ENCODE measurements around the gene UBR3.
"Not testable (repeated sequence)": the region's sequence is repeated elsewhere in the genome, so short reads cannot be mapped to it uniquely, and the experiment has no call there.

Gene UBR3

DNA sequence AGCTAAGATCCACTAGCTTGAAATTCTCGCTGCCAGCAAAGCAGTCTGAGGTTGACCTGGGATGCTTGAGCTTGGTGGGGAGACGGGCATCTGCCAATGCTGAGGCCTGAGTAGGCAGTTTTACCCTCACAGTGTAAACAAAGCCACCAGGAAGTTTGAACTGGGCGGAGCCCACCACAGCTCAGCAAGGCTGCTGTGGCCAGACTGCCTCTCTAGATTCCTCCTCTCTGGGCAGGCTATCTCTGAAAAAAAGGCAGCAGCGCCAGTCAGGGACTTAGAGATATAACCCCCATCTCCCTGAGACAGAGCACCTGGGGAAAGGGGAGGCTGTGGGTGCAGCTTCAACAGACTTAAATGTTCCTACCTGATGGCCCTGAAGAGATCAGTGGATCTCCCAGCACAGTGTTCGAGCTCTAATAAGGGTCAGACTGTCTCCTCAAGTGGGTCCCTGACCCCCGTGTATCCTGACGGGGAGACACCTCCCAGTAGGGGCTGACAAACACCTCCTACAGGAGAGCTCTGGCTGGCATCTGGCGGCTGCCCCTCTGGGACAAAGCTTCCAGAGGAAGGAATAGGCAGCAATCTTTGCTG lies 299.0 kb downstream of the UBR3 start:
- not testable (repeated sequence) for H3K9ac ChIP-seq (ENCODE audit: low read depth, low read length); H3K4me1 ChIP-seq (ENCODE audit: insufficient read depth, low read length); H3K36me3 ChIP-seq (ENCODE audit: insufficient read depth, low read depth, low read length); H3K9me3 ChIP-seq (ENCODE audit: insufficient read depth, low read depth, low read length); H3K4me3 ChIP-seq (ENCODE audit: low read length); H3K27ac ChIP-seq (ENCODE audit: low read length); H3K27me3 ChIP-seq (ENCODE audit: insufficient read depth, low read length)

Data from iPS-20b (cell line).